A549 (cell line): ENCODE data around the gene VASN. TPM values are rescaled to one million over a fixed set of nuclear protein-coding genes. Genes with fewer than 3 reads are reported as not detected.
A peak's percentile ranks its signal among the peaks of the same experiment; 100 is the strongest.

Source experiments
- ATAC-seq, 2 experiments: fragments of 200-7000 bp in 1 of 2; fragments of >200 bp in 1 of 2; cut with Nextera tagmentation in 1 of 2; cut with Tn5 transposase in 1 of 2; 3 replicates each; pipeline versions ENCODE4 v1.8.0 to v1.9.1; 2018 to 2020; ENCODE audit warnings: mild to moderate bottlenecking in 1 of 2, moderate library complexity in 1 of 2
- CTCF ChIA-PET: fragments of 300-600 bp; sonication (Branson Sonifier 250); formaldehyde crosslinking; extraction: SDS; loops from one replicate; lab custom pipeline; 2021; ENCODE audit warnings: antibody characterized with exemption, inconsistent platforms; lab: Yijun Ruan, JAX
- POLR2A ChIA-PET: fragments of 350-600 bp; formaldehyde crosslinking; extraction: SDS; loops from one replicate; lab custom pipeline; 2021; ENCODE audit warnings: antibody characterized with exemption, inconsistent platforms; lab: Yijun Ruan, JAX
- DNase-seq, 2 experiments: peaks; one replicate each; pipeline versions ENCODE4 v3.0.0 to v3.0.0-alpha.2; 2011 to 2016; ENCODE audit warnings: low read depth in 1 of 2, low spot score in 1 of 2
- FAIRE-seq: peaks from 2 replicates; lab custom pipeline; 2011; peaks lifted over from hg19 to GRCh38; lab: Jason Lieb, UNC
- H3K27ac ChIP-seq, 2 experiments: fragments of >200 bp; sonication (Bioruptor Twin); formaldehyde crosslinking; 3 replicates each; pipeline ENCODE4 v1.5.1; 2016 to 2017
- H3K4me1 ChIP-seq: fragments of >200 bp; sonication (Bioruptor Twin); formaldehyde crosslinking; 3 replicates; pipeline ENCODE4 v1.6.1; 2016
- H3K4me2 ChIP-seq: fragments of >200 bp; sonication (Bioruptor Twin); formaldehyde crosslinking; 3 replicates; pipeline ENCODE4 v1.6.1; 2016
- H3K4me3 ChIP-seq: fragments of >200 bp; sonication (Bioruptor Twin); formaldehyde crosslinking; 3 replicates; pipeline ENCODE4 v1.5.1; 2016
- H3K9me3 ChIP-seq: fragments of >200 bp; sonication (Bioruptor Twin); formaldehyde crosslinking; 3 replicates; pipeline ENCODE4 v1.6.1; 2016
- EP300 ChIP-seq, 2 experiments: fragments of >200 bp; sonication (Bioruptor Twin); formaldehyde crosslinking; IDR thresholded peaks; 2 replicates in 1 of 2; 3 replicates in 1 of 2; pipeline ENCODE4 v1.6.1; 2016 to 2017
- FOXS1 ChIP-seq: fragments of 250-450 bp; sonication (Bioruptor Pico); IDR thresholded peaks from 2 replicates; pipeline ENCODE4 v1.5.0; 2020; ENCODE audit warnings: mild to moderate bottlenecking, moderate library complexity
- HDAC2 ChIP-seq: fragments of 200-600 bp; sonication (generic); IDR thresholded peaks from 2 replicates; pipeline ENCODE4 v1.6.1; 2016
- HOXA7 ChIP-seq: fragments of 250-450 bp; sonication (Bioruptor Pico); IDR thresholded peaks from 2 replicates; pipeline ENCODE4 v1.5.0; 2020; ENCODE audit warnings: mild to moderate bottlenecking, moderate library complexity
- KDM1A ChIP-seq: fragments of 200-600 bp; sonication (generic); IDR thresholded peaks from 2 replicates; pipeline ENCODE4 v1.6.1; 2016; ENCODE audit warnings: low read depth, mild to moderate bottlenecking
- MAZ ChIP-seq: fragments of 150-350 bp; IDR thresholded peaks from 2 replicates; pipeline ENCODE4 v1.6.1; 2014; ENCODE audit warnings: antibody characterized with exemption, low read depth, low read length, borderline replicate concordance
- NFE2L2 ChIP-seq: fragments of 150-350 bp; conservative IDR thresholded peaks from 2 replicates; pipeline ENCODE4 v1.6.1; 2014; ENCODE audit warnings: low read length
- NPAS2 ChIP-seq: fragments of 250-450 bp; sonication (Bioruptor Pico); IDR thresholded peaks from 2 replicates; pipeline ENCODE4 v1.8.0; 2022; ENCODE audit warnings: mild to moderate bottlenecking, moderate library complexity, borderline replicate concordance
- SMC3 ChIP-seq: fragments of >200 bp; sonication (Bioruptor Twin); formaldehyde crosslinking; IDR thresholded peaks from 3 replicates; pipeline ENCODE4 v1.6.1; 2018; ENCODE audit warnings: inconsistent platforms
- TP53 ChIP-seq: fragments of 250-450 bp; sonication (Bioruptor Pico); IDR thresholded peaks from 2 replicates; pipeline ENCODE4 v1.5.0; 2021; ENCODE audit warnings: mild to moderate bottlenecking, moderate library complexity
- WGBS: methylation state at CpG from one replicate; pipeline ENCODE4 v1.1.6; 2017; ENCODE audit errors: missing lambda C conversion rate; 5-methylcytosine and 5-hydroxymethylcytosine counted together
- polyA plus RNA-seq, 4 experiments: library from polyadenylated mRNA; depleted of rRNA in 3 of 4; stranded (reverse); fragments of >200 nt; fragmentation: RNase III in 1 of 4; extraction: RNeasy Plus Mini Kit Qiagen cat#74134 plus additional on column Dnase treatment in 1 of 4; gene quantifications; 2 replicates in 3 of 4; 3 replicates in 1 of 4; pipeline ENCODE4 v1.2.3, GENCODE V29; 2011 to 2017
- TF ChIP-seq, protein P1 (sequence below): fragments of >200 bp; sonication (Bioruptor Twin); formaldehyde crosslinking; IDR thresholded peaks from 3 replicates; pipeline ENCODE4 v1.5.1; 2016
- TF ChIP-seq, protein P2 (sequence below): fragments of 450-650 bp; IDR thresholded peaks from 2 replicates; pipeline ENCODE4 v1.6.1; 2014; ENCODE audit warnings: antibody characterized with exemption

Gene VASN
- polyA plus RNA-seq, 2 of the 4 experiments (the other 2 are of a cell fraction): 2.3 to 4.0 TPM

DNA sequence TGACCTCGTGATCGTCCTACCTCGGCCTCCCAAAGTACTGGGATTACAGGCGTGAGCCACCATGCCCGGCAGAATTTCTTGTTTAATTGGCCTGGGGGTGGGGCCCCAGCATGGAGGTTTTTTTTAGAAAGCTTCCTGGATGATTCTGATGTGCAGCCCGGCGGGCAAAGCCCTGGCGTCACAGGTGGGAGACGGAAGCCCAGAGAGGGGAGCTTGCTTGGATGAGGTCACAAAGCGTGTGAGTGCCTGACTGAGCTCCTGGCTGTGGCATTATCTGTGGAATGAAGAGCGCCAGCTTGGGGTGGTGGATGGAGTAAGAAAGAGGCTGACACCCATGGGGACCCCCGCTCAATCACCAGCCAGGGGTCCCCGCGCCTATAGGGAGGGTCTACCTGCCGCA is 4.1 kb downstream of the VASN start:
- CTCF ChIA-PET: interaction anchor here (0.6 to 25.9 kb wide), 10 partner anchors 10 to 1066 kb away, joined by 3 to 638 read pairs (median 4); no protein-coding TSS in a partner anchor
- H3K4me2 ChIP-seq: no peak overlapping the region
- FAIRE-seq (no peak), ATAC-seq (no peak), DNase-seq (no peak)
- no peak for TF ChIP-seq NFE2L2
- no peak overlapping the region for H3K4me3 ChIP-seq
- peaks cover 77% of the 10 kb centered on the region for H3K4me1 ChIP-seq
- WGBS: 88% methylated on average over 15 of the region's 15 CpGs
- no peaks in the 10 kb centered on the region for H3K9me3 ChIP-seq
- H3K27ac ChIP-seq: peak overlapping the region in 1 of 2 experiments; percentile 39; a peak in 1 of 6 replicates
- POLR2A ChIA-PET: no interaction called here

DNA sequence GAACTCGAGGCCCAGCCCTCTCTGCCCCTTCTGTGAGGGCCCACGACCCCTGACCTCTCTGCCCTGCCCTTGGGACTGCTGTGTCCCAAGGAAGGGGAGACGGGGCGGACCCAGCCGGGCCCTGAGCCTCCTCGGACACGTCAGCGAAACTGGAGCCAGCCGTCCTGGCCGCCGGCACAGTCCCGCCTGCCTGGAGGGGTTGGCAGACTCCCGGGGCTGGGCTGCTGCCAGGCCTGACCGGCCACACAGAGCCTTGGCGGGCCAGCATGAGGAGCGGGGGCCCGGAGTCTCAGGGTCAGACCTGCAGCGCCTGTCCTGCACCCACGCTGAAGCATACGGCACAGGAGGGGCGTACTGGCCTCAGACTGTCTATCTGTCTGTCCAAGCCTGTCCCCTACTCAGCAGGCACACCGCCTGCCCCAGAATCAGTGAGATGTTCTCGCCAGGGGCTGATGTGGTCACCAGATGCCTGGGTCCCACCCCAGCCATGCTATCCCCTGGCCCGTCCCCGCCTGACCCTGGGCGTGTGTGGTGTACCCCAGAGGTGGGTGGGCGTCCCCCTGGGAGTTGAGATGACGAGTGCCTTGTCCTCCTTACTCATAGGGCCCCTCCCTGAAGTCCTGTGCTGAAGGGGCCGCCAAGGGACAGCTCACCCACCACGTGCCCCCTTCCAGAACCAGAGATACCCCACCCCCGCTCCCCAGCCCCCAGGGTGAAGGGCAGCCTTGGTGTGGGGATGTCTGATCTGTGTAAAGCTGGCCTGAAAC is 4.7 kb downstream of the VASN start:
- Histone ChIP-seq H3K9me3 (no peaks in the 10 kb centered on the region), H3K27ac (peak overlapping the region in 1 of 2 experiments; percentile 39; a peak in 1 of 6 replicates), H3K4me3 (no peak overlapping the region), H3K4me2 (peak overlapping the region; percentile 12; the same call in 1 of the 3 replicates), H3K4me1 (peaks cover 72% of the 10 kb centered on the region)
- CTCF ChIA-PET: interaction anchor here (0.6 to 25.9 kb wide), 10 partner anchors 10 to 115 kb away, joined by 3 to 638 read pairs (median 4); no protein-coding TSS in a partner anchor
- DNase-seq (no peak), FAIRE-seq (no peak), ATAC-seq (no peak)
- WGBS: 87% methylated on average over 14 of the region's 31 CpGs
- no peak for TF ChIP-seq HDAC2
- TF ChIP-seq HOXA7 (CRISPR knock-in tag): no peak
- no peak for TF ChIP-seq EP300 (IDR thresholded peaks at IDR 0.05)
- TF ChIP-seq, protein P1, sequence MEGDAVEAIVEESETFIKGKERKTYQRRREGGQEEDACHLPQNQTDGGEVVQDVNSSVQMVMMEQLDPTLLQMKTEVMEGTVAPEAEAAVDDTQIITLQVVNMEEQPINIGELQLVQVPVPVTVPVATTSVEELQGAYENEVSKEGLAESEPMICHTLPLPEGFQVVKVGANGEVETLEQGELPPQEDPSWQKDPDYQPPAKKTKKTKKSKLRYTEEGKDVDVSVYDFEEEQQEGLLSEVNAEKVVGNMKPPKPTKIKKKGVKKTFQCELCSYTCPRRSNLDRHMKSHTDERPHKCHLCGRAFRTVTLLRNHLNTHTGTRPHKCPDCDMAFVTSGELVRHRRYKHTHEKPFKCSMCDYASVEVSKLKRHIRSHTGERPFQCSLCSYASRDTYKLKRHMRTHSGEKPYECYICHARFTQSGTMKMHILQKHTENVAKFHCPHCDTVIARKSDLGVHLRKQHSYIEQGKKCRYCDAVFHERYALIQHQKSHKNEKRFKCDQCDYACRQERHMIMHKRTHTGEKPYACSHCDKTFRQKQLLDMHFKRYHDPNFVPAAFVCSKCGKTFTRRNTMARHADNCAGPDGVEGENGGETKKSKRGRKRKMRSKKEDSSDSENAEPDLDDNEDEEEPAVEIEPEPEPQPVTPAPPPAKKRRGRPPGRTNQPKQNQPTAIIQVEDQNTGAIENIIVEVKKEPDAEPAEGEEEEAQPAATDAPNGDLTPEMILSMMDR: no peak
- TF ChIP-seq KDM1A: no peak
- POLR2A ChIA-PET: no interaction called here

DNA sequence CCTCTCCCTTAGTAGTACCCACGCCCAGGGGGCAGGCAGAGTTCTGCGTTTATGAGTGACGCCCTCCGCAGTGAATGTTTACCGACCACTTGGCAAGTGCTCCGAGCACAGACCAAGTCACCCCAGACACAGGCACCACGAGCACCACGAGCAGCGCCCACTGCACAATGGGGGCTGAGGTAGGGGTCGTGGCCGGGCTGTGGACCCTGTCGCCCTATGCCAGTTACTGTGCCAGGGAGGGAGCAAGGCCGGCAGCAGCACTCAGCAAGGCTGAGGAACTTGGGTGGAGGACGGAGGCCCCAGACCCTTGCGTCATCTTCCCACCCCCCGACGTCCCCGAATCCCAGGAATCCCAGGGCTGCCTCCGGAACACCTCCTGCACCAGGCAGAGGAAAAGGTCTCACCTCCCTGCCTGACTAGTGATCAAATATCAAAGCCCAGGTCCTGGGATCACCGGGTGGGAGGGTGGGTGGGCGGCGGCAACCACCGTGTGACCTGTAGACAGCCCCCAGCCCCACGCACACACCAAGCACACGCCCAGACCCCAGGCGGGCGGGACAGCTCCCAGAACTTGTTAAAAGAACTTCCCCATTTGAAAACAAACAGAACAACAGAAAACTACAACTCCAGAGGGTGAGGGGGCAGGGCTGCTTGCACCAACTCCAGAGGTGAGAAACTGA is 5.4 kb downstream of the VASN start:
- no peak for FAIRE-seq
- peak overlapping the region in 1 of 2 experiments; percentile 51; a peak in 2 of 6 replicates for H3K27ac ChIP-seq
- ATAC-seq: no peak
- H3K9me3 ChIP-seq: no peaks in the 10 kb centered on the region
- POLR2A ChIA-PET: no interaction called here
- 75% methylated on average over 15 of the region's 27 CpGs for WGBS
- TF ChIP-seq FOXS1 (CRISPR knock-in tag) (no peak), MAZ (no peak)
- TF ChIP-seq, protein P2, sequence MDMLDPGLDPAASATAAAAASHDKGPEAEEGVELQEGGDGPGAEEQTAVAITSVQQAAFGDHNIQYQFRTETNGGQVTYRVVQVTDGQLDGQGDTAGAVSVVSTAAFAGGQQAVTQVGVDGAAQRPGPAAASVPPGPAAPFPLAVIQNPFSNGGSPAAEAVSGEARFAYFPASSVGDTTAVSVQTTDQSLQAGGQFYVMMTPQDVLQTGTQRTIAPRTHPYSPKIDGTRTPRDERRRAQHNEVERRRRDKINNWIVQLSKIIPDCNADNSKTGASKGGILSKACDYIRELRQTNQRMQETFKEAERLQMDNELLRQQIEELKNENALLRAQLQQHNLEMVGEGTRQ: no peak
- TF ChIP-seq, all 56 proteins: peak for 0
- Histone ChIP-seq H3K4me1 (peaks cover 70% of the 10 kb centered on the region), H3K4me3 (no peak overlapping the region), H3K4me2 (peak overlapping the region; percentile 12; the same call in 1 of the 3 replicates)
- CTCF ChIA-PET: interaction anchor here (0.7 to 25.9 kb wide), 10 partner anchors 8 to 115 kb away, joined by 3 to 638 read pairs (median 6); no protein-coding TSS in a partner anchor
- no peak for DNase-seq

DNA sequence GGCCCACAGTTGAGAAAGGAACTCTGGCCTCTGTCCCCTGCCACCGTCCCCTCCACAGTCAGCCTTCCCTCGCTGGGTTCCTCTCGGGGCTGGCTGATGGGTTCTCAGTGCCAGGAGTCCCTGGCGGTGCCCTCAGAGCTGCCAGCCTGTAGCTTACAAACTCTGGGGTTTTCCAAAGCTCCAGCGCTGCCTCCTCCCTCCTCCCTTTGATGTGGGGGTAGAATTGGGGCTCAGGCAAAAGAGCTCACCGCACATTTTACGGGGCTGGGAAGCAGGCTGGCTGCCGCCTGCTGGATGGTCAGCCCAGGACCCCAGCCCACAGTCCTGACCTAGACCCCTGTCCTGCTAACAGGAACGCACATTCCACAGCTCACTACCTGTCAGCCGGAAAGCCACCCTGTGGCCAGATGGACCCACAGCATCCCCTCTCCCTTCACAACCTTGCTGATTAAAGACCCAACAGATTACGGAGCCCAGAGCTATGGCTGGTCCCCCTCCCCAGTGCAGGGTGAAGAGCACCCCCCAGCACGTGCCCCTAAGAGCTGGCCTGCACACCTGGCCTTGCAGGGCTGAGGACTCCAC is 6.0 kb downstream of the VASN start:
- 60% methylated on average over 7 of the region's 12 CpGs for WGBS
- FAIRE-seq: no peak
- DNase-seq: no peak
- Histone ChIP-seq H3K9me3 (no peaks in the 10 kb centered on the region), H3K4me3 (no peak overlapping the region), H3K4me1 (peaks cover 65% of the 10 kb centered on the region), H3K27ac (peak overlapping the region in 1 of 2 experiments; percentile 51; a peak in 2 of 6 replicates), H3K4me2 (no peak overlapping the region)
- no peak for TF ChIP-seq TP53 (CRISPR knock-in tag)
- no peak for TF ChIP-seq NPAS2
- no peak; the same call in 2 of the 3 replicates for TF ChIP-seq SMC3
- ChIA-PET CTCF (interaction anchor here (0.7 to 25.9 kb wide), 10 partner anchors 9 to 116 kb away, joined by 3 to 638 read pairs (median 6); no protein-coding TSS in a partner anchor), POLR2A (no interaction called here)
- ATAC-seq: 0 out of 6 replicates have a peak, but pooled peaks of 1 of the 2 experiments have one; percentile 5
